PFSK-1 (cell line): Measurements from ENCODE around the gene PDCD4.

ENCODE experiments used
- FOXP2 ChIP-seq: optimal IDR thresholded peaks from 2 replicates; pipeline ENCODE3; 2011; ENCODE audit warnings: borderline replicate concordance, control low read depth, inconsistent platforms; ENCODE audit not compliant: insufficient read depth; ENCODE audit errors: extremely low read length, extremely low read depth
- POLR2AphosphoS5 ChIP-seq: IDR thresholded peaks from 2 replicates; pipeline ENCODE4 v1.6.1; 2012; ENCODE audit warnings: low read depth, mild to moderate bottlenecking, control low read depth, low read length, moderate library complexity
- REST ChIP-seq, 2 experiments: IDR thresholded peaks; 2 replicates each; pipeline versions ENCODE4 v1.6.1 to v1.8.0; 2011 to 2012; ENCODE audit warnings: low read depth in 2 of 2, low read length in 2 of 2, control low read depth in 1 of 2, inconsistent platforms in 1 of 2, mild to moderate bottlenecking in 1 of 2, moderate library complexity in 1 of 2; ENCODE audit not compliant: insufficient read depth in 1 of 2
- SIN3A ChIP-seq: IDR thresholded peaks from 2 replicates; pipeline ENCODE4 v1.6.1; 2012; ENCODE audit warnings: mild to moderate bottlenecking, low read length, moderate library complexity, borderline replicate concordance; ENCODE audit not compliant: insufficient read depth
- TAF1 ChIP-seq: IDR thresholded peaks from 2 replicates; pipeline ENCODE4 v1.6.1; 2012; ENCODE audit warnings: low read length, control low read depth, borderline replicate concordance; ENCODE audit not compliant: insufficient read depth

Gene PDCD4

GRCh38 chr10:110860576-110861241 lies 11.0 kb upstream of the PDCD4 start:
- no peak for TF ChIP-seq TAF1

- no peak for TF ChIP-seq FOXP2
- TF ChIP-seq POLR2AphosphoS5 = no peak
- no peak for TF ChIP-seq REST (IDR thresholded peaks at IDR 0.05; ENCODE audit: insufficient read depth in 1 of 2, low read depth in 2 of 2, low read length in 2 of 2)
- no peak for TF ChIP-seq SIN3A
- TF ChIP-seq TAF1 = no peak
Observed at GRCh38 chr10:110861476-110861875, 10.3 kb upstream of the PDCD4 start.

- no peak for TF ChIP-seq FOXP2
- no peak for TF ChIP-seq REST (IDR thresholded peaks at IDR 0.05; ENCODE audit: insufficient read depth in 1 of 2, low read depth in 2 of 2, low read length in 2 of 2)
- no peak for TF ChIP-seq SIN3A
- TF ChIP-seq POLR2AphosphoS5 = no peak
- TF ChIP-seq TAF1 = no peak
Observed at GRCh38 chr10:110861930-110862649, 9.6 kb upstream of the PDCD4 start.

GRCh38 chr10:110862961-110863360 lies 8.8 kb upstream of the PDCD4 start:
- no peak for TF ChIP-seq SIN3A
- no peak for TF ChIP-seq REST (IDR thresholded peaks at IDR 0.05; ENCODE audit: insufficient read depth in 1 of 2, low read depth in 2 of 2, low read length in 2 of 2)
- no peak for TF ChIP-seq FOXP2
- TF ChIP-seq POLR2AphosphoS5 = no peak
- no peak for TF ChIP-seq TAF1

- TF ChIP-seq SIN3A = no peak
- TF ChIP-seq TAF1 = no peak
- no peak for TF ChIP-seq FOXP2
- no peak for TF ChIP-seq POLR2AphosphoS5
- no peak for TF ChIP-seq REST (IDR thresholded peaks at IDR 0.05; ENCODE audit: insufficient read depth in 1 of 2, low read depth in 2 of 2, low read length in 2 of 2)
Observed at GRCh38 chr10:110863361-110863760, 8.4 kb upstream of the PDCD4 start.
